Trophoblast cell (in vitro differentiated cells and primary cell): ENCODE data around the gene KCNIP4.

Experiments used
- DNase-seq, 2 donors: peaks; one replicate each; pipeline ENCODE4 v3.0.0-alpha.2; 2016
- H2AFZ ChIP-seq: 2 replicates; pipeline ENCODE4 v1.6.1; 2013; ENCODE audit warnings: low read length, moderate library complexity, mild to moderate bottlenecking; ENCODE audit not compliant: insufficient read depth, poor library complexity
- H2AK5ac ChIP-seq: 2 replicates; pipeline ENCODE4 v1.6.1; 2013; ENCODE audit warnings: mild to moderate bottlenecking, low read length
- H2BK120ac ChIP-seq: 2 replicates; pipeline ENCODE4 v1.6.1; 2013; ENCODE audit warnings: low read length, mild to moderate bottlenecking, moderate library complexity; ENCODE audit not compliant: insufficient read depth, poor library complexity
- H2BK12ac ChIP-seq: 2 replicates; pipeline ENCODE4 v1.6.1; 2013; ENCODE audit warnings: mild to moderate bottlenecking, low read length, moderate library complexity
- H2BK5ac ChIP-seq: 2 replicates; pipeline ENCODE4 v1.6.1; 2013; ENCODE audit warnings: low read length, low read depth, moderate library complexity, mild to moderate bottlenecking; ENCODE audit not compliant: poor library complexity
- H3K14ac ChIP-seq: 2 replicates; pipeline ENCODE4 v1.6.1; 2013; ENCODE audit warnings: mild to moderate bottlenecking, low read length
- H3K18ac ChIP-seq: 2 replicates; pipeline ENCODE4 v1.6.1; 2013; ENCODE audit warnings: mild to moderate bottlenecking, low read length
- H3K23ac ChIP-seq: 2 replicates; pipeline ENCODE4 v1.6.1; 2013; ENCODE audit warnings: low read length
- H3K27ac ChIP-seq: 2 replicates; pipeline ENCODE4 v1.5.1; 2013; ENCODE audit warnings: low read depth, mild to moderate bottlenecking, inconsistent platforms, low read length, moderate library complexity
- H3K27me3 ChIP-seq: 2 replicates; pipeline ENCODE4 v1.6.1; 2013; ENCODE audit warnings: inconsistent platforms, mild to moderate bottlenecking, low read length, moderate library complexity; ENCODE audit not compliant: insufficient read depth
- H3K36me3 ChIP-seq, 2 experiments: 1 replicate in 1 of 2; 2 replicates in 1 of 2; pipeline ENCODE4 v1.6.1; 2013; ENCODE audit warnings: low read length in 2 of 2, mild to moderate bottlenecking in 2 of 2, moderate library complexity in 1 of 2; ENCODE audit not compliant: insufficient read depth in 2 of 2, control insufficient read depth in 1 of 2
- H3K4ac ChIP-seq: 2 replicates; pipeline ENCODE4 v1.6.1; 2013; ENCODE audit warnings: low read depth, mild to moderate bottlenecking, low read length, moderate library complexity
- H3K4me1 ChIP-seq, 2 experiments: 1 replicate in 1 of 2; 2 replicates in 1 of 2; pipeline ENCODE4 v1.6.1; 2013; ENCODE audit warnings: low read length in 2 of 2, mild to moderate bottlenecking in 2 of 2, moderate library complexity in 1 of 2; ENCODE audit not compliant: insufficient read depth in 2 of 2, control insufficient read depth in 1 of 2
- H3K4me2 ChIP-seq: 2 replicates; pipeline ENCODE4 v1.6.1; 2013; ENCODE audit warnings: inconsistent platforms, mild to moderate bottlenecking, low read length, moderate library complexity
- H3K4me3 ChIP-seq: 2 replicates; pipeline ENCODE4 v1.5.1; 2013; ENCODE audit warnings: mild to moderate bottlenecking, low read depth, low read length, inconsistent platforms
- H3K79me1 ChIP-seq: one replicate; pipeline ENCODE4 v1.6.1; 2013; ENCODE audit warnings: low read length
- H3K79me2 ChIP-seq: 2 replicates; pipeline ENCODE4 v1.6.1; 2013; ENCODE audit warnings: low read length, mild to moderate bottlenecking; ENCODE audit not compliant: control insufficient read depth, insufficient read depth, poor library complexity
- H3K9ac ChIP-seq: 2 replicates; pipeline ENCODE4 v1.6.1; 2013; ENCODE audit warnings: mild to moderate bottlenecking, low read length
- H3K9me3 ChIP-seq: 2 replicates; pipeline ENCODE4 v1.6.1; 2013; ENCODE audit warnings: low read depth, mild to moderate bottlenecking, control low read depth, inconsistent platforms, low read length; ENCODE audit not compliant: insufficient read depth
- H4K12ac ChIP-seq: 2 replicates; pipeline ENCODE4 v1.6.1; 2013; ENCODE audit warnings: low read depth, mild to moderate bottlenecking, low read length, moderate library complexity
- H4K8ac ChIP-seq: 2 replicates; pipeline ENCODE4 v1.6.1; 2013; ENCODE audit warnings: low read depth, mild to moderate bottlenecking, low read length, moderate library complexity
- H4K91ac ChIP-seq: one replicate; pipeline ENCODE4 v1.6.1; 2013; ENCODE audit warnings: low read depth, mild to moderate bottlenecking, low read length, moderate library complexity
- WGBS: extraction: QIAGEN DNeasy Blood & Tissue Kit; methylation state at CpG from one replicate; pipeline ENCODE4 v1.1.7; 2013; ENCODE audit warnings: missing lambda C conversion rate; ENCODE audit not compliant: insufficient read length, insufficient coverage; ENCODE audit errors: extremely low coverage; 5-methylcytosine and 5-hydroxymethylcytosine counted together

KCNIP4 gene

GRCh38 chr4:21873145-21873544, 75.4 kb downstream of the KCNIP4 start:
- Histone ChIP-seq H3K4me2 (no peak overlapping the region), H3K79me2 (no peaks in the 10 kb centered on the region), H2BK5ac (no peak overlapping the region), H3K14ac (no peak overlapping the region), H4K12ac (no peak overlapping the region), H3K9me3 (no peaks in the 10 kb centered on the region), H3K27ac (no peak overlapping the region), H3K4me3 (no peak overlapping the region), H3K4ac (no peak overlapping the region), H3K18ac (no peak overlapping the region), H4K91ac (no peak overlapping the region), H2BK120ac (no peak overlapping the region), H3K79me1 (no peaks in the 10 kb centered on the region), H2AK5ac (no peak overlapping the region), H2AFZ (no peak overlapping the region), H3K36me3 (no peaks in the 10 kb centered on the region), H3K4me1 (no peaks in the 10 kb centered on the region), H3K9ac (no peak overlapping the region), H2BK12ac (no peak overlapping the region), H4K8ac (no peak overlapping the region), H3K27me3 (no peaks in the 10 kb centered on the region), H3K23ac (no peak overlapping the region)
- WGBS, result no CpG with 5 or more reads among the region's 1 CpG
- no peak for DNase-seq

GRCh38 chr4:21872101-21872500, 76.5 kb downstream of the KCNIP4 start:
- peak overlapping the region; percentile 75 for H3K9ac ChIP-seq
- no peak overlapping the region for H3K27ac ChIP-seq
- H3K4me1 ChIP-seq, result no peaks in the 10 kb centered on the region
- H3K79me2 ChIP-seq, result no peaks in the 10 kb centered on the region
- no peak overlapping the region for H3K4me3 ChIP-seq
- H3K4ac ChIP-seq, result no peak overlapping the region
- no peaks in the 10 kb centered on the region for H3K36me3 ChIP-seq
- H3K79me1 ChIP-seq, result no peaks in the 10 kb centered on the region
- H3K9me3 ChIP-seq, result no peaks in the 10 kb centered on the region
- no peak overlapping the region for H4K8ac ChIP-seq
- DNase-seq, result no peak
- no peak overlapping the region for H2AK5ac ChIP-seq
- no peak overlapping the region for H3K4me2 ChIP-seq
- H3K18ac ChIP-seq, result no peak overlapping the region
- no peaks in the 10 kb centered on the region for H3K27me3 ChIP-seq
- H3K14ac ChIP-seq, result no peak overlapping the region
- H4K12ac ChIP-seq, result no peak overlapping the region
- no peak overlapping the region for H2AFZ ChIP-seq
- no peak overlapping the region for H2BK120ac ChIP-seq
- no peak overlapping the region for H4K91ac ChIP-seq
- H3K23ac ChIP-seq, result no peak overlapping the region
- H2BK12ac ChIP-seq, result no peak overlapping the region
- H2BK5ac ChIP-seq, result no peak overlapping the region
- WGBS, result no CpG with 5 or more reads among the region's 5 CpGs

- Histone ChIP-seq H3K14ac (no peak overlapping the region), H3K9me3 (no peaks in the 10 kb centered on the region), H2AFZ (no peak overlapping the region), H3K27ac (no peak overlapping the region), H4K91ac (no peak overlapping the region), H3K4me2 (no peak overlapping the region), H3K18ac (no peak overlapping the region), H3K4ac (no peak overlapping the region), H3K4me1 (no peaks in the 10 kb centered on the region), H4K8ac (no peak overlapping the region), H2BK5ac (no peak overlapping the region), H3K36me3 (no peaks in the 10 kb centered on the region), H3K4me3 (no peak overlapping the region), H3K79me1 (no peaks in the 10 kb centered on the region), H3K27me3 (no peaks in the 10 kb centered on the region), H2BK120ac (no peak overlapping the region), H4K12ac (no peak overlapping the region), H3K79me2 (no peaks in the 10 kb centered on the region), H3K9ac (no peak overlapping the region), H3K23ac (no peak overlapping the region), H2AK5ac (no peak overlapping the region), H2BK12ac (no peak overlapping the region)
- WGBS, result no CpG with 5 or more reads among the region's 8 CpGs
- no peak for DNase-seq
Observed at GRCh38 chr4:21869978-21870745, 78.4 kb downstream of the KCNIP4 start.

- no peaks in the 10 kb centered on the region for H3K4me1 ChIP-seq
- no peak overlapping the region for H2AFZ ChIP-seq
- H3K9me3 ChIP-seq, result no peaks in the 10 kb centered on the region
- H3K79me2 ChIP-seq, result no peaks in the 10 kb centered on the region
- WGBS, result no CpG with 5 or more reads among the region's 2 CpGs
- H3K23ac ChIP-seq, result no peak overlapping the region
- no peak overlapping the region for H2AK5ac ChIP-seq
- H2BK5ac ChIP-seq, result no peak overlapping the region
- no peak overlapping the region for H4K12ac ChIP-seq
- H3K18ac ChIP-seq, result no peak overlapping the region
- H3K4me2 ChIP-seq, result no peak overlapping the region
- no peak overlapping the region for H3K9ac ChIP-seq
- H4K8ac ChIP-seq, result no peak overlapping the region
- no peak overlapping the region for H3K4ac ChIP-seq
- no peaks in the 10 kb centered on the region for H3K79me1 ChIP-seq
- no peak overlapping the region for H3K14ac ChIP-seq
- H3K27ac ChIP-seq, result no peak overlapping the region
- no peak overlapping the region for H4K91ac ChIP-seq
- H3K27me3 ChIP-seq, result no peaks in the 10 kb centered on the region
- no peak overlapping the region for H2BK12ac ChIP-seq
- no peaks in the 10 kb centered on the region for H3K36me3 ChIP-seq
- no peak for DNase-seq
- H3K4me3 ChIP-seq, result no peak overlapping the region
- no peak overlapping the region for H2BK120ac ChIP-seq
Observed at GRCh38 chr4:21864686-21865085, 83.9 kb downstream of the KCNIP4 start.
